ENCODE data around the gene DZIP3. TPM values are rescaled to one million over a fixed set of nuclear protein-coding genes. Genes with fewer than 3 reads are reported as not detected.

The DZIP3 gene
- total RNA-seq, 1 experiment from 2014 or later = 20.9 TPM

DNA sequence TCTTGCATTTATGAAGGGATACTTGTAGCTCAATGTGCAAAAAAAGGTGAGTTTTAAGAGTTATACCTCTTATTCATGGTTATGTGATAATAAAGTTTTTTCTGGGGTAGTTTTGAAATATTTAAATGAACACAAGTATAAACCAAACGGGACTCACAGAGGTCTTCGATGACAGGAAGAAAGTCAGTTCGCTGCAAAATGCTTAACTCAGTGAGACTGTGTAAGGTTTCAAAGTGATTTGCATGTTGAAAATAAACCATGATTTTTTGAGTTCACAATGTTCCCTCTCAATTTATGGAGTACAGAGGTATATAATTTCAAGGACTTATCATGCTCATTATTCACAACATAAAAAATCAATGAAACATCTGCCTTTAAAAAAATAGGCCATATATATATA lies 42.8 kb upstream of the DZIP3 start:
- Histone ChIP-seq H3K27me3 (replicated peaks; ENCODE audit: control insufficient read depth, insufficient read depth, low read length) (no peaks in the 10 kb centered on the region), H3K36me3 (ENCODE audit: control insufficient read depth, insufficient read depth, low read length) (no peaks in the 10 kb centered on the region), H3K4me3 (ENCODE audit: low read depth, low read length) (no peak overlapping the region), H3K9me3 (no peaks in the 10 kb centered on the region), H3K4me1 (no peaks in the 10 kb centered on the region)
- no peak overlapping the region for H3K4me3 Mint-ChIP-seq (ENCODE audit: unreplicated experiment)
- intact Hi-C loops (cut with micrococcal nuclease; ENCODE audit: unreplicated experiment) = no loop called here
- no peaks in the 10 kb centered on the region for H3K27me3 Mint-ChIP-seq (ENCODE audit: insufficient read depth, unreplicated experiment)
- no peak for DNase-seq
- CTCF ChIA-PET = no interaction called here
- peaks cover 17% of the 10 kb centered on the region for H3K36me3 Mint-ChIP-seq (ENCODE audit: insufficient read depth, unreplicated experiment)
- POLR2A ChIA-PET = no interaction called here
- no peaks in the 10 kb centered on the region for H3K9me3 Mint-ChIP-seq (ENCODE audit: unreplicated experiment)
- TF ChIP-seq, protein P1, sequence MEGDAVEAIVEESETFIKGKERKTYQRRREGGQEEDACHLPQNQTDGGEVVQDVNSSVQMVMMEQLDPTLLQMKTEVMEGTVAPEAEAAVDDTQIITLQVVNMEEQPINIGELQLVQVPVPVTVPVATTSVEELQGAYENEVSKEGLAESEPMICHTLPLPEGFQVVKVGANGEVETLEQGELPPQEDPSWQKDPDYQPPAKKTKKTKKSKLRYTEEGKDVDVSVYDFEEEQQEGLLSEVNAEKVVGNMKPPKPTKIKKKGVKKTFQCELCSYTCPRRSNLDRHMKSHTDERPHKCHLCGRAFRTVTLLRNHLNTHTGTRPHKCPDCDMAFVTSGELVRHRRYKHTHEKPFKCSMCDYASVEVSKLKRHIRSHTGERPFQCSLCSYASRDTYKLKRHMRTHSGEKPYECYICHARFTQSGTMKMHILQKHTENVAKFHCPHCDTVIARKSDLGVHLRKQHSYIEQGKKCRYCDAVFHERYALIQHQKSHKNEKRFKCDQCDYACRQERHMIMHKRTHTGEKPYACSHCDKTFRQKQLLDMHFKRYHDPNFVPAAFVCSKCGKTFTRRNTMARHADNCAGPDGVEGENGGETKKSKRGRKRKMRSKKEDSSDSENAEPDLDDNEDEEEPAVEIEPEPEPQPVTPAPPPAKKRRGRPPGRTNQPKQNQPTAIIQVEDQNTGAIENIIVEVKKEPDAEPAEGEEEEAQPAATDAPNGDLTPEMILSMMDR (IDR thresholded peaks at IDR 0.05; ENCODE audit: insufficient read depth in 1 of 2, low read depth in 1 of 2, low read length in 1 of 2, severe bottlenecking in 1 of 2, unreplicated experiment in 1 of 2) = no peak
- H3K27ac Mint-ChIP-seq (ENCODE audit: unreplicated experiment) = no peak overlapping the region
- no peaks in the 10 kb centered on the region for H3K4me1 Mint-ChIP-seq (ENCODE audit: low read depth, unreplicated experiment)
- no TSS peak for BruUV-seq (replicated peaks)

DNA sequence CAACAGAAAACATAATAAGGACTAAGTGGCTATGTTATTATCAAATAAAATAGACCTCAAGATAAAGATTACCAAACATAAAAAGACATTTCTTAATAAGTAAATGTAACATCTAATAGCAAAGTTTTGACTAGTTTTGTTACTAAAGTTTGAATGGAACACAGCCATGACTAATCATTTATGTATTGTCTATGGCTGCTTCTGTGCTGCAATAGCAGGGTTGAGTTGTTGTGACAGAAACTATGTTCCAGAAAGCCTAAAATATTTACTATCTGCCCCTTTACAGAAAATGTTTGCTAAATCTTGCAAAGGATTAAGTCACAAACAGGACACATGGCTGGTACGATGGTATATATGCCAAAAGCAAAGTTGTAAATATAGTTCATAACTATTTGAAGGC lies 41.2 kb upstream of the DZIP3 start:
- ChIA-PET CTCF (no interaction called here), POLR2A (no interaction called here)
- no peak overlapping the region for H3K4me3 ChIP-seq (ENCODE audit: low read depth, low read length)
- TF ChIP-seq, protein P1 (IDR thresholded peaks at IDR 0.05; ENCODE audit: insufficient read depth in 1 of 2, low read depth in 1 of 2, low read length in 1 of 2, severe bottlenecking in 1 of 2, unreplicated experiment in 1 of 2) = no peak
- H3K9me3 Mint-ChIP-seq (ENCODE audit: unreplicated experiment) = no peaks in the 10 kb centered on the region
- H3K27me3 Mint-ChIP-seq (ENCODE audit: insufficient read depth, unreplicated experiment) = no peaks in the 10 kb centered on the region
- H3K4me1 Mint-ChIP-seq (ENCODE audit: low read depth, unreplicated experiment) = peaks cover 7% of the 10 kb centered on the region
- H3K4me1 ChIP-seq = 0 out of 2 replicates have a peak, but pooled peaks cover 6% of the 10 kb centered on the region
- no peaks in the 10 kb centered on the region for H3K27me3 ChIP-seq (replicated peaks; ENCODE audit: control insufficient read depth, insufficient read depth, low read length)
- DNase-seq = no peak
- no peaks in the 10 kb centered on the region for H3K9me3 ChIP-seq
- no peak overlapping the region for H3K27ac Mint-ChIP-seq (ENCODE audit: unreplicated experiment)
- peaks cover 28% of the 10 kb centered on the region for H3K36me3 Mint-ChIP-seq (ENCODE audit: insufficient read depth, unreplicated experiment)
- no peak overlapping the region for H3K4me3 Mint-ChIP-seq (ENCODE audit: unreplicated experiment)
- no peaks in the 10 kb centered on the region for H3K36me3 ChIP-seq (ENCODE audit: control insufficient read depth, insufficient read depth, low read length)
- intact Hi-C loops (cut with micrococcal nuclease; ENCODE audit: unreplicated experiment) = loop anchor here (1.0 kb wide), 1 partner anchor 59 kb away; no protein-coding TSS in a partner anchor
- no TSS peak for BruUV-seq (replicated peaks)

DNA sequence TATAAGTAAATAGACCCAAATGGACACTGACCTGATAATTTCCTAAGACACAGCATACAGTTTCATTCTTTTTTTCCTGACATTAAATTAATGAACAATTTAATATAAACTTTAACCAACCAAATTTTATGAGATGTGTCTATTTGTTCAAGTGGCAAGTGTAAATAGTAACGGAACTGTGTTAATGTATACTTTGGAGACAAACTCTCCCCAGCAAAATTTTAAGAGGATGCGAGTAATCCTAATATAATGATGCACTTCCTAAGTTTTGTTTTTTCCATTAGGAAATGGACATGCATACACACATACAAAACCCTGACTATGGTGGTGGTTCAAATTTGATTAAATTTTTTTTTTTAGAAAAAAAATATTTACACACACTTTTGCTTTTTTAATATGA lies 40.6 kb upstream of the DZIP3 start:
- Mint-ChIP-seq H3K36me3 (ENCODE audit: insufficient read depth, unreplicated experiment) (peaks cover 23% of the 10 kb centered on the region), H3K4me3 (ENCODE audit: unreplicated experiment) (no peak overlapping the region), H3K27ac (ENCODE audit: unreplicated experiment) (no peak overlapping the region), H3K4me1 (ENCODE audit: low read depth, unreplicated experiment) (peaks cover 7% of the 10 kb centered on the region), H3K9me3 (ENCODE audit: unreplicated experiment) (no peaks in the 10 kb centered on the region), H3K27me3 (ENCODE audit: insufficient read depth, unreplicated experiment) (no peaks in the 10 kb centered on the region)
- ChIA-PET CTCF (no interaction called here), POLR2A (no interaction called here)
- H3K9me3 ChIP-seq = no peaks in the 10 kb centered on the region
- BruUV-seq (replicated peaks) = no TSS peak
- H3K4me1 ChIP-seq = 0 out of 2 replicates have a peak, but pooled peaks cover 6% of the 10 kb centered on the region
- H3K27me3 ChIP-seq (replicated peaks; ENCODE audit: control insufficient read depth, insufficient read depth, low read length) = no peaks in the 10 kb centered on the region
- TF ChIP-seq, protein P1 (IDR thresholded peaks at IDR 0.05; ENCODE audit: insufficient read depth in 1 of 2, low read depth in 1 of 2, low read length in 1 of 2, severe bottlenecking in 1 of 2, unreplicated experiment in 1 of 2) = no peak
- DNase-seq = no peak
- H3K4me3 ChIP-seq (ENCODE audit: low read depth, low read length) = no peak overlapping the region
- H3K36me3 ChIP-seq (ENCODE audit: control insufficient read depth, insufficient read depth, low read length) = no peaks in the 10 kb centered on the region
- intact Hi-C loops (cut with micrococcal nuclease; ENCODE audit: unreplicated experiment) = loop anchor here (1.0 kb wide), 1 partner anchor 60 kb away; no protein-coding TSS in a partner anchor
